GM12801 (cell line): ENCODE data around the gene NT5DC3.

Experiments used
- TF ChIP-seq, protein P1 (sequence below): IDR thresholded peaks from one replicate; pipeline ENCODE4 v1.5.1; 2011; ENCODE audit warnings: control low read depth; ENCODE audit not compliant: insufficient read length; ENCODE audit errors: extremely low read depth

NT5DC3 gene

DNA sequence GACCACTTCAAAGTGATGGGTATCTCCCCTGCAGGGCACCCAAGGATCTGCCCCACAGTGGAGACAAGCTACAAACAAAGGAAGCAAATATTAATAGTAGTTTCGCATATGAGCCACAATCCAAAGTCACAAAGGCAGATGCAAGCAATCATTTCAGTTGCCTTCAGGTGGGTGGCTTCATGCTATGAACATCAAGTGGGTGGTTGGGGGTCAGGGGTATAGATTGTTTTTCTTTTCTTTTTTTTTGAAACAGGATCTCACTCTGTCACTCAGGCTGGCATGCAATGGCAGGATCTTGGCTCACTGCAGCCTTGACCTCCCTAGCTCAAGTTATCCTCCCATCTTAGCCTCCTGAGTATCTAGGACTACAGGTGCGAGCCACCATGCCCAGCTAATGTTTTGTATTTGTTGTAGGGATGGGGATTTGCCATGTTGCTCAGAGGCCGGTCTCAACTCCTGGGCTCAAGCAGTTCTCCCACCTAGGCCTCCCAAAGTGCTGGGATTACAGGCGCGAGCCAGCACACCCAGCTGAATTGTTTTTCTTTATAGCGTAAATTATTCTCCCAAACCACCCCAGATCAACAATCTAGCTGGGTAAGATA is 13.4 kb upstream of the NT5DC3 start:
- TF ChIP-seq, protein P1, sequence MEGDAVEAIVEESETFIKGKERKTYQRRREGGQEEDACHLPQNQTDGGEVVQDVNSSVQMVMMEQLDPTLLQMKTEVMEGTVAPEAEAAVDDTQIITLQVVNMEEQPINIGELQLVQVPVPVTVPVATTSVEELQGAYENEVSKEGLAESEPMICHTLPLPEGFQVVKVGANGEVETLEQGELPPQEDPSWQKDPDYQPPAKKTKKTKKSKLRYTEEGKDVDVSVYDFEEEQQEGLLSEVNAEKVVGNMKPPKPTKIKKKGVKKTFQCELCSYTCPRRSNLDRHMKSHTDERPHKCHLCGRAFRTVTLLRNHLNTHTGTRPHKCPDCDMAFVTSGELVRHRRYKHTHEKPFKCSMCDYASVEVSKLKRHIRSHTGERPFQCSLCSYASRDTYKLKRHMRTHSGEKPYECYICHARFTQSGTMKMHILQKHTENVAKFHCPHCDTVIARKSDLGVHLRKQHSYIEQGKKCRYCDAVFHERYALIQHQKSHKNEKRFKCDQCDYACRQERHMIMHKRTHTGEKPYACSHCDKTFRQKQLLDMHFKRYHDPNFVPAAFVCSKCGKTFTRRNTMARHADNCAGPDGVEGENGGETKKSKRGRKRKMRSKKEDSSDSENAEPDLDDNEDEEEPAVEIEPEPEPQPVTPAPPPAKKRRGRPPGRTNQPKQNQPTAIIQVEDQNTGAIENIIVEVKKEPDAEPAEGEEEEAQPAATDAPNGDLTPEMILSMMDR, result no peak

DNA sequence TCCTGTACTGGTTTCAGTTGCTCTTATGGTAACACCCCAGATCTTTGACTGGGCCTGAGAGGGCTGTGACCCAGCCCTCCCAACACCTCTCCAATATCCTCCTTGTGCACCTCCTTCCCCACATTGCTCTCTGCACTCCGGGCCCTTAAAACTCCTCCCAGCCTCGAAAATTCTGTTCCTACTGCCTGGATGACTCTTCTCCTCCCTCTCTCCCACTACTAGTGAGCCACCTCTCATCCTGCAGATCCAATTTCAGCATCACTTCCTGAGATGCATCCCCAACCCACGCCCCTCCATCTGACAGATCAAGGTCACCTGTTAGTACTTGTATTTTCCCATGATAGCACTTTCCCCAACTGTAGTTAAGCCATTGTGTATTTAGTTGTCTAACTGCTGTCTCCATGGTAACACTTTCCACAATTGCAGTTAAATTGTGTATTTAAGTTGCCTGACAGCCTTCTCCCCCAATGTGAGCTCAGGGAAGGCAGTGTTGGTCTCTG is 11.5 kb upstream of the NT5DC3 start:
- TF ChIP-seq, protein P1, result no peak

DNA sequence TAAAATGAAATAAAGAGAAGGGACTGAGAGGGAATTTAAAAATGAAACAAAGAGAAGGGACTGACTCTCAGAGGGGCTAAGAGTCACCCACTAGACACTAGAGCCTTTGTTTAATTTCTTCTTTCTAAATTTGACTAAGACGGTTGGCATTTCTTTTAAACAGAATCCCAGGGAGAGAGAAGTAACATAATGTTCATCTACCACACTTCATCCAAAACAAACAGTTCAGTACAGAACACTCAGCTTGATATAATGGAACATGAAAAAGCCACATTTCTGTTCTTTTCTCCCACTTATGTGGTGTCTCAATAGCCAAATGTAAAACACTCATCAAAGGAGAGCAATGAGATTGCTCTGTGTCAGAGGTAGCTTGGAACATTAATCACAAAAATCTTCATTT is 10.1 kb upstream of the NT5DC3 start:
- TF ChIP-seq, protein P1, result no peak

DNA sequence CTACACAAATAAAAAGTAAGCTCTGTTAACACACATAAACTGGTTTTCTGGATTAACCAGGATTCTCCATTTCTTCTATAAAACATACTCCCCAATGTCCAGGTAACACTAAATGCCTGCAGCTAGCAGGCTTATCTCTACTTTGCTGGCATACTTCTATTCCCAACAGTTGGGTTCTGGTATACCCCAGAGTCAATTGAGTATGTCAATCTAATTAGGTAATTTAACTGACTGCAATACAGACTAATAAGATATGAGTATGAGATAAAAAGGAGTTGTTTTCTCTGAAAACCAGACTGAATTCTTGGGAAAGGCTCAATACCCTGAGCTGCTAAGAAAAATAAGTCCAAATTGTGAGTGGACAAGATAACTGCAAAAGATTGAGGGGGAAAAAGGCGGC is 9.4 kb upstream of the NT5DC3 start:
- TF ChIP-seq, protein P1, result no peak

DNA sequence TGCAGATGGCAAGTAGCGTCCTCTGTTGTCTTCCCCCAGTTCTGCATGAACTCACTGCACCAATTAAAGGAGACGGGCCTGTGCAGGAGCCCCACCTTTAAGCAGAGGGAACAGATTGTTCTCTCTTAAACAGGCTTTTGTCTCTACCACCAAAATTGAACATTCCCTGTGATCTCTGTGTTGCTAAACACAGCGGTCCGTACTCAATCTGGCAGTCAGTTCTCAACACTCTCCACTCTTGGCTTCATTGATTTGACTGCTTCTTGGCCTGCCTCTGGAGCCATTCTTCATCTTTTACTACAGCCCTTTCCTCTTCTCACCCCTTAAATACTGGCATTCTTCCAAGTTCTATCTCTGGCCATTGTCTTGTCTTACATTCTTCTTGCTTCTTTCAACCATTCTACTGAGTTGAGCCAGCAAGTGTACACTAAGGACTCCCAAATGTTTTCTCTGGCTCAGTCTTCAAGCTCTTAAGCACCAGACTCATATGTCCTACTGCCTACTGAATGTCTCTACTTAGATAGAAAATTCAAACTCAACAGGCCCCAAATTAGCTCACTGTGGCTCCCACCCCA is 8.0 kb upstream of the NT5DC3 start:
- TF ChIP-seq, protein P1, result no peak

DNA sequence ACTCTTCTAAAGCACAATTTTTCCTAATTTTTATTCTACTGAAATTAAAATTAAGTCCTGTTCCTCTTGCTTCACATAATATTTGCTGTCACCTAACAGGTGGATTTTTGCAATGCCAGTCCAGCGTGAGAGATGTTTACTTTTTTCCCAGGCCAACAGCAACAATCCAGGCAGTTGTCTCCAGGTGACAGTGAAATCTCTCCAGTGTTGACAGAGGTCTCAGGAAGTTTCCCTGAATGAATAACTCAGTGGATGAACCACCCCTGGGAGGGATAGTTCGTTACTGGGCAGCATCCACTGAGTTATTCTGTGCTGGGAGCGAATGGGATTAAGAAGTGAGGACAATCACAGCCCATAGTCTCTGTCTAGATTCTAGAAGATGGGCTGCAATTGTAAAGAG is 7.1 kb upstream of the NT5DC3 start:
- TF ChIP-seq, protein P1, result no peak

DNA sequence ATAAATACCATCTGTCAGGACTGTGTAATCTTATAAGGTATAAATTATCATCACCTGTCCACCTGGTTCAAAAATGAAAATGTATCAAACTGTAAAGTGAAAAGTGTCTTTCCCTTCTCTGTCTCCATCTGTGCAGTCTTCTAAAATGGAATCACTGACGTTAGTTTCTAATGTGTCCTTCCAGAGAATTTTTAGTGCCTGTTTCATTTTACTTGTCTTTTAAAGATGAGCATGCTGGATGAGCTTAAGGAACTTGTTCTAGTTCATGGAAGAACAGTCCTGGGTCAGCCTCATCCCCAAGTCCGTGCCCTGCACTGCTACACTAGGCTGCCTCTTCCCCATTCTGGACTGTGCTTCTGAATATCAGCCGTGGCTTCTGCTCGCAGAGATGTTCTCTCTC is 5.4 kb upstream of the NT5DC3 start:
- TF ChIP-seq, protein P1, result no peak
